DMS153 (cell line): ENCODE measurements around the gene PCDHB2.
"Not testable (repeated sequence)": the region's sequence is repeated elsewhere in the genome, so short reads cannot be mapped to it uniquely, and the experiment has no call there.

ENCODE experiments used
- DNase-seq: peaks from one replicate; lab custom pipeline; 2025; lab: John Stamatoyannopoulos, UW

The PCDHB2 gene

GRCh38 chr5:141094481-141095262 is at the start of gene PCDHB2:
Gene PCDHB2, plus strand, starts transcription at chr5:141094615. Its CDS starts 176 bp downstream, at chr5:141094791.
- no peak for DNase-seq

GRCh38 chr5:141050622-141051520 is 43.5 kb upstream of the PCDHB2 start, which contains the start of gene PCDHB1:
Gene PCDHB1, plus strand, starts transcription at chr5:141051374. Its CDS starts 97 bp downstream, at chr5:141051471.
- DNase-seq, result no peak

GRCh38 chr5:141051521-141051866 is 42.9 kb upstream of the PCDHB2 start:
- DNase-seq, result no peak

GRCh38 chr5:141077826-141078225 is 16.6 kb upstream of the PCDHB2 start:
- no peak for DNase-seq

GRCh38 chr5:141082228-141082627 is 12.2 kb upstream of the PCDHB2 start:
- no peak for DNase-seq

- peak; percentile 33 for DNase-seq
Observed at GRCh38 chr5:141084487-141084989, 9.9 kb upstream of the PCDHB2 start.

GRCh38 chr5:141095263-141095641 is 837 bp downstream of the PCDHB2 start:
- DNase-seq, result no peak

GRCh38 chr5:141096181-141096580 is 1.8 kb downstream of the PCDHB2 start:
- DNase-seq, result not testable (repeated sequence)

- DNase-seq, result not testable (repeated sequence)
Observed at GRCh38 chr5:141096586-141096985, 2.2 kb downstream of the PCDHB2 start.

GRCh38 chr5:141100243-141100805 is 5.9 kb downstream of the PCDHB2 start, which contains the start of gene PCDHB3:
Gene PCDHB3, plus strand, starts transcription at chr5:141100473. Its CDS starts 177 bp downstream, at chr5:141100650.
- peak; percentile 64 for DNase-seq

- no peak for DNase-seq
Observed at GRCh38 chr5:141101059-141101458, 6.6 kb downstream of the PCDHB2 start.

GRCh38 chr5:141102070-141102469 is 7.7 kb downstream of the PCDHB2 start:
- not testable (repeated sequence) for DNase-seq

- DNase-seq, result not testable (repeated sequence)
Observed at GRCh38 chr5:141102471-141102870, 8.1 kb downstream of the PCDHB2 start.

- no peak for DNase-seq
Observed at GRCh38 chr5:141105350-141105749, 10.9 kb downstream of the PCDHB2 start.

GRCh38 chr5:141119250-141119649 is 24.8 kb downstream of the PCDHB2 start:
- no peak for DNase-seq

- no peak for DNase-seq
Observed at GRCh38 chr5:141121563-141121962, 27.1 kb downstream of the PCDHB2 start, which contains the start of gene PCDHB4. Gene PCDHB4, plus strand, starts transcription at chr5:141121818. Its CDS starts 181 bp downstream, at chr5:141121999.

- DNase-seq, result no peak
Observed at GRCh38 chr5:141121985-141122384, 27.6 kb downstream of the PCDHB2 start.

- DNase-seq, result not testable (repeated sequence)
Observed at GRCh38 chr5:141123396-141124135, 29.2 kb downstream of the PCDHB2 start.

- no peak for DNase-seq
Observed at GRCh38 chr5:141127305-141127704, 32.9 kb downstream of the PCDHB2 start.

GRCh38 chr5:141135030-141135717 is 40.8 kb downstream of the PCDHB2 start, which contains the start of gene PCDHB5:
Gene PCDHB5, plus strand, starts transcription at chr5:141135206. Its CDS starts 229 bp downstream, at chr5:141135435.
- no peak for DNase-seq
